H9 (cell line): ENCODE results near the gene SMARCA1. TPM values are rescaled to one million over a fixed set of nuclear protein-coding genes. Genes with fewer than 3 reads are reported as not detected.

Source experiments
- DNase-seq: peaks from one replicate; pipeline ENCODE4 v3.0.0-alpha.2; 2017
- H2AFZ ChIP-seq: one replicate; pipeline ENCODE4 v1.6.1; 2013; ENCODE audit warnings: mild to moderate bottlenecking, low read length, control low read depth, moderate library complexity
- H2AK5ac ChIP-seq: 2 replicates; pipeline ENCODE4 v1.6.1; 2013; ENCODE audit warnings: low read length, control low read depth, mixed read lengths; ENCODE audit not compliant: insufficient read length
- H2BK120ac ChIP-seq: one replicate; pipeline ENCODE4 v1.6.1; 2013; ENCODE audit warnings: low read depth, mild to moderate bottlenecking, low read length, control low read depth, inconsistent platforms; ENCODE audit not compliant: poor library complexity, severe bottlenecking
- H2BK12ac ChIP-seq: 2 replicates; pipeline ENCODE4 v1.6.1; 2013; ENCODE audit warnings: low read length, control low read depth, mixed read lengths, low read depth; ENCODE audit not compliant: insufficient read length
- H2BK15ac ChIP-seq: 2 replicates; pipeline ENCODE4 v1.6.1; 2013; ENCODE audit warnings: low read depth, low read length, control low read depth
- H2BK20ac ChIP-seq: one replicate; pipeline ENCODE4 v1.6.1; 2013; ENCODE audit warnings: low read depth, mild to moderate bottlenecking, low read length, control low read depth, inconsistent platforms; ENCODE audit not compliant: poor library complexity, severe bottlenecking
- H2BK5ac ChIP-seq: 2 replicates; pipeline ENCODE4 v1.6.1; 2013; ENCODE audit warnings: low read length, control low read depth, mixed read lengths; ENCODE audit not compliant: insufficient read length
- H3K14ac ChIP-seq: 2 replicates; pipeline ENCODE4 v1.6.1; 2013; ENCODE audit warnings: low read length, control low read depth; ENCODE audit not compliant: insufficient read depth
- H3K18ac ChIP-seq: 2 replicates; pipeline ENCODE4 v1.6.1; 2013; ENCODE audit warnings: low read depth, mild to moderate bottlenecking, mixed read lengths, low read length, control low read depth; ENCODE audit not compliant: insufficient read length
- H3K23ac ChIP-seq: 2 replicates; pipeline ENCODE4 v1.6.1; 2013; ENCODE audit warnings: low read length, control low read depth, mixed read lengths, low read depth; ENCODE audit not compliant: insufficient read length
- H3K23me2 ChIP-seq: 2 replicates; pipeline ENCODE4 v1.6.1; 2013; ENCODE audit warnings: low read depth, mild to moderate bottlenecking, mixed read lengths, low read length, control low read depth; ENCODE audit not compliant: insufficient read length, poor library complexity, severe bottlenecking
- H3K27ac ChIP-seq: 2 replicates; pipeline ENCODE4 v1.5.1; 2013; ENCODE audit warnings: low read length, control low read depth, mixed read lengths, low read depth; ENCODE audit not compliant: insufficient read length
- H3K27me3 ChIP-seq: 2 replicates; pipeline ENCODE4 v1.6.1; 2013; ENCODE audit warnings: low read length, control low read depth, inconsistent platforms; ENCODE audit not compliant: insufficient read depth
- H3K4ac ChIP-seq: 2 replicates; pipeline ENCODE4 v1.6.1; 2013; ENCODE audit warnings: low read depth, mild to moderate bottlenecking, control low read depth, inconsistent platforms, low read length, moderate library complexity
- H3K4me1 ChIP-seq: 2 replicates; pipeline ENCODE4 v1.6.1; 2013; ENCODE audit warnings: low read length, control low read depth, inconsistent platforms; ENCODE audit not compliant: insufficient read depth
- H3K4me2 ChIP-seq: 2 replicates; pipeline ENCODE4 v1.6.1; 2013; ENCODE audit warnings: low read length, control low read depth, mixed read lengths; ENCODE audit not compliant: insufficient read length, insufficient read depth
- H3K56ac ChIP-seq: 2 replicates; pipeline ENCODE4 v1.6.1; 2013; ENCODE audit warnings: low read depth, mild to moderate bottlenecking, mixed read lengths, low read length, control low read depth; ENCODE audit not compliant: insufficient read length
- H3K79me1 ChIP-seq: 2 replicates; pipeline ENCODE4 v1.6.1; 2013; ENCODE audit warnings: low read depth, mild to moderate bottlenecking, moderate library complexity, low read length, control low read depth, inconsistent platforms; ENCODE audit not compliant: insufficient read depth, poor library complexity, severe bottlenecking
- H3K79me2 ChIP-seq: 2 replicates; pipeline ENCODE4 v1.6.1; 2013; ENCODE audit warnings: low read length, control low read depth, inconsistent platforms; ENCODE audit not compliant: insufficient read depth
- H3K9ac ChIP-seq: 2 replicates; pipeline ENCODE4 v1.6.1; 2013; ENCODE audit warnings: low read length, control low read depth, mixed read lengths; ENCODE audit not compliant: insufficient read length; ENCODE audit errors: extremely low read depth
- H3K9me3 ChIP-seq: one replicate; pipeline ENCODE4 v1.6.1; 2013; ENCODE audit warnings: low read depth, low read length, inconsistent platforms; ENCODE audit not compliant: control insufficient read depth
- H3T11ph ChIP-seq: one replicate; pipeline ENCODE4 v1.6.1; 2013; ENCODE audit warnings: mild to moderate bottlenecking, low read length, control low read depth, inconsistent platforms
- H4K20me1 ChIP-seq: one replicate; pipeline ENCODE4 v1.6.1; 2013; ENCODE audit not compliant: control insufficient read depth, insufficient read length, insufficient read depth
- H4K5ac ChIP-seq: 2 replicates; pipeline ENCODE4 v1.6.1; 2013; ENCODE audit warnings: low read depth, mild to moderate bottlenecking, mixed read lengths, low read length, control low read depth; ENCODE audit not compliant: insufficient read length
- H4K8ac ChIP-seq: replicated peaks from 2 replicates; pipeline ENCODE4 v1.6.1; 2013; ENCODE audit warnings: low read length, control low read depth, mixed read lengths, low read depth; ENCODE audit not compliant: insufficient read length
- H4K91ac ChIP-seq: 2 replicates; pipeline ENCODE4 v1.6.1; 2013; ENCODE audit warnings: low read depth, mild to moderate bottlenecking, moderate library complexity, mixed read lengths, low read length, control low read depth; ENCODE audit not compliant: insufficient read length
- H3K27ac Mint-ChIP-seq, 3 experiments: 2 replicates in 2 of 3; 3 replicates in 1 of 3; pipeline ENCODE4 v1.8.0; 2020 to 2021; ENCODE audit warnings: mixed read lengths in 3 of 3, mild to moderate bottlenecking in 1 of 3, moderate library complexity in 1 of 3
- H3K27me3 Mint-ChIP-seq: 2 replicates; pipeline ENCODE4 v1.8.0; 2021; ENCODE audit warnings: low read depth, mild to moderate bottlenecking, moderate library complexity, mixed read lengths
- H3K36me3 Mint-ChIP-seq, 3 experiments: 2 replicates in 2 of 3; 3 replicates in 1 of 3; pipeline ENCODE4 v1.8.0; 2020 to 2021; ENCODE audit warnings: low read depth in 3 of 3, mixed read lengths in 3 of 3; ENCODE audit not compliant: insufficient read depth in 1 of 3
- H3K4me1 Mint-ChIP-seq, 2 experiments: 2 replicates each; pipeline ENCODE4 v1.8.0; 2020; ENCODE audit warnings: mixed read lengths in 2 of 2
- H3K4me3 Mint-ChIP-seq, 2 experiments: 2 replicates in 1 of 2; 3 replicates in 1 of 2; pipeline ENCODE4 v1.8.0; 2020 to 2021; ENCODE audit warnings: mild to moderate bottlenecking in 2 of 2, mixed read lengths in 2 of 2, moderate library complexity in 1 of 2
- H3K9me3 Mint-ChIP-seq, 2 experiments: 2 replicates in 1 of 2; 3 replicates in 1 of 2; pipeline ENCODE4 v1.8.0; 2020; ENCODE audit warnings: mild to moderate bottlenecking in 2 of 2, mixed read lengths in 2 of 2, moderate library complexity in 1 of 2
- CTCF ChIP-seq: fragments of 200-600 bp; sonication (generic); conservative IDR thresholded peaks from 3 replicates; pipeline ENCODE4 v1.8.0; 2021; ENCODE audit warnings: antibody characterized with exemption, mild to moderate bottlenecking
- WGBS: extraction: QIAGEN DNeasy Blood & Tissue Kit; methylation state at CpG from one replicate; pipeline ENCODE4 v1.1.7; 2013; ENCODE audit warnings: missing lambda C conversion rate, low lambda C conversion rate, mixed read lengths; ENCODE audit not compliant: insufficient read length; ENCODE audit errors: extremely low coverage; 5-methylcytosine and 5-hydroxymethylcytosine counted together
- total RNA-seq: library from RNA; stranded (reverse); gene quantifications from 2 replicates; pipeline ENCODE4 v1.2.1, GENCODE V29; 2021

Gene SMARCA1
- total RNA-seq, 1 experiment from 2014 or later: 105 TPM

- no peaks in the 10 kb centered on the region for H3K27me3 ChIP-seq
- no peak overlapping the region for H4K5ac ChIP-seq
- H4K8ac ChIP-seq: no peak overlapping the region
- H3K27ac Mint-ChIP-seq: no peak overlapping the region; a peak in 1 of 7 replicates
- no peaks in the 10 kb centered on the region for H3K23me2 ChIP-seq
- no peaks in the 10 kb centered on the region for H3K27me3 Mint-ChIP-seq
- H2BK20ac ChIP-seq: no peak overlapping the region
- H2BK120ac ChIP-seq: no peak overlapping the region
- DNase-seq: no peak
- no peak overlapping the region for H3K4me3 Mint-ChIP-seq
- no peaks in the 10 kb centered on the region for H3K4me1 ChIP-seq
- H3K79me2 ChIP-seq: no peaks in the 10 kb centered on the region
- H3K36me3 Mint-ChIP-seq: peaks cover 35 to 72% (median 59%) of the 10 kb centered on the region in 3 experiments
- no peak overlapping the region for H3T11ph ChIP-seq
- H3K9ac ChIP-seq: no peak overlapping the region
- no CpG with 5 or more reads among the region's 3 CpGs for WGBS
- no peak overlapping the region for H3K14ac ChIP-seq
- H2AK5ac ChIP-seq: no peak overlapping the region
- H3K18ac ChIP-seq: no peak overlapping the region
- no peak for TF ChIP-seq CTCF
- no peak overlapping the region for H3K27ac ChIP-seq
- H3K9me3 Mint-ChIP-seq: no peaks in the 10 kb centered on the region
- H2BK12ac ChIP-seq: no peak overlapping the region
- no peaks in the 10 kb centered on the region for H4K20me1 ChIP-seq
- H3K4me1 Mint-ChIP-seq: peaks cover 10 to 12% of the 10 kb centered on the region in 2 experiments
- H3K79me1 ChIP-seq: no peaks in the 10 kb centered on the region
- H2BK15ac ChIP-seq: no peak overlapping the region
- no peak overlapping the region for H3K56ac ChIP-seq
- H2BK5ac ChIP-seq: no peak overlapping the region
- no peak overlapping the region for H3K4me2 ChIP-seq
- H3K4ac ChIP-seq: no peak overlapping the region
- H3K9me3 ChIP-seq: no peaks in the 10 kb centered on the region
- no peak overlapping the region for H4K91ac ChIP-seq
- no peak overlapping the region for H3K23ac ChIP-seq
- H2AFZ ChIP-seq: no peak overlapping the region
Observed at GRCh38 chrX:129568349-129568748, 45.1 kb upstream of the SMARCA1 start.
